HepG2 (cell line): ENCODE data around the gene ZNF322. TPM values are rescaled to one million over a fixed set of nuclear protein-coding genes. Genes with fewer than 3 reads are reported as not detected.

Source experiments
- DNMT1 ChIP-seq: sonication (generic); formaldehyde crosslinking; IDR thresholded peaks from 2 replicates; pipeline ENCODE4 v1.5.1; 2020; ENCODE audit warnings: mild to moderate bottlenecking, missing genetic modification reagents
- ELF3 ChIP-seq: IDR thresholded peaks from 2 replicates; pipeline ENCODE4 v1.6.1; 2016; ENCODE audit warnings: missing genetic modification reagents, missing compliant biosample characterization
- FOXJ3 ChIP-seq: sonication (generic); formaldehyde crosslinking; IDR thresholded peaks from 2 replicates; pipeline ENCODE4 v1.4.0; 2020; ENCODE audit warnings: missing genetic modification reagents, mild to moderate bottlenecking, borderline replicate concordance
- HIC2 ChIP-seq: sonication (generic); formaldehyde crosslinking; IDR thresholded peaks from 2 replicates; pipeline ENCODE4 v1.9.0; 2022; ENCODE audit warnings: low read depth, missing genetic modification reagents
- HNRNPLL ChIP-seq: fragments of 200-400 bp; formaldehyde crosslinking; IDR thresholded peaks from 2 replicates; pipeline ENCODE4 v1.6.1; 2017; ENCODE audit warnings: mild to moderate bottlenecking, low read depth, low read length; ENCODE audit not compliant: poor library complexity, severe bottlenecking
- KLF16 ChIP-seq, 2 experiments: sonication (generic) in 1 of 2; formaldehyde crosslinking in 1 of 2; IDR thresholded peaks; 2 replicates each; pipeline versions ENCODE4 v1.6.1 to v1.8.0; 2016 to 2023; ENCODE audit warnings: missing genetic modification reagents in 2 of 2, missing compliant biosample characterization in 1 of 2
- MBNL3 ChIP-seq: fragments of 250-450 bp; sonication (Bioruptor Pico); conservative IDR thresholded peaks from 2 replicates; pipeline ENCODE4 v1.8.0; 2022; ENCODE audit warnings: mild to moderate bottlenecking, inconsistent platforms
- MYC ChIP-seq: sonication (generic); formaldehyde crosslinking; IDR thresholded peaks from 2 replicates; pipeline ENCODE4 v1.9.0; 2021; ENCODE audit warnings: missing genetic modification reagents, borderline replicate concordance
- NRL ChIP-seq: sonication (generic); formaldehyde crosslinking; IDR thresholded peaks from 2 replicates; pipeline ENCODE4 v1.5.0; 2020; ENCODE audit warnings: missing genetic modification reagents, mild to moderate bottlenecking, moderate library complexity, borderline replicate concordance
- PLSCR1 ChIP-seq: sonication (generic); formaldehyde crosslinking; IDR thresholded peaks from 2 replicates; pipeline ENCODE4 v1.5.0; 2020; ENCODE audit warnings: missing genetic modification reagents, mild to moderate bottlenecking, borderline replicate concordance
- TAF1 ChIP-seq: sonication (generic); formaldehyde crosslinking; IDR thresholded peaks from 2 replicates; pipeline ENCODE4 v1.4.0; 2020; ENCODE audit warnings: missing genetic modification reagents
- ZBTB20 ChIP-seq: sonication (generic); formaldehyde crosslinking; IDR thresholded peaks from 2 replicates; pipeline ENCODE4 v1.8.1; 2023; ENCODE audit warnings: missing genetic modification reagents, low read depth, mild to moderate bottlenecking, borderline replicate concordance
- ZKSCAN8 ChIP-seq: IDR thresholded peaks from 2 replicates; pipeline ENCODE4 v1.6.1; 2016; ENCODE audit warnings: borderline replicate concordance, missing genetic modification reagents, missing compliant biosample characterization
- ZNF30 ChIP-seq: sonication (generic); formaldehyde crosslinking; IDR thresholded peaks from 2 replicates; pipeline ENCODE4 v1.5.0; 2020; ENCODE audit warnings: mild to moderate bottlenecking, missing genetic modification reagents
- ZNF598 ChIP-seq: sonication (generic); formaldehyde crosslinking; IDR thresholded peaks from 2 replicates; pipeline ENCODE4 v1.5.1; 2020; ENCODE audit warnings: mild to moderate bottlenecking, missing genetic modification reagents, borderline replicate concordance
- ZNF788 ChIP-seq: sonication (generic); formaldehyde crosslinking; IDR thresholded peaks from 2 replicates; pipeline ENCODE4 v1.5.0; 2020; ENCODE audit warnings: mild to moderate bottlenecking, missing genetic modification reagents, borderline replicate concordance
- ZNF841 ChIP-seq: sonication (generic); formaldehyde crosslinking; IDR thresholded peaks from 2 replicates; pipeline ENCODE4 v1.8.1; 2023; ENCODE audit warnings: missing genetic modification reagents, borderline replicate concordance
- ZSCAN20 ChIP-seq: sonication (generic); formaldehyde crosslinking; IDR thresholded peaks from 2 replicates; pipeline ENCODE4 v1.4.0; 2020; ENCODE audit warnings: missing genetic modification reagents, mild to moderate bottlenecking, borderline replicate concordance
- polyA plus RNA-seq, 8 experiments: library from polyadenylated mRNA; depleted of rRNA in 3 of 8; stranded (reverse) in 7 of 8; unstranded in 1 of 8; fragments of >200 nt; fragmentation: Illumina TruSeq in 4 of 8; extraction: Trizol in 4 of 8; gene quantifications; 2 replicates each; pipeline versions ENCODE4 v1.2.1 to v1.2.3, GENCODE V29; 2011 to 2016; ENCODE audit warnings: low read depth in 4 of 8, missing spikeins in 1 of 8, mixed read lengths in 1 of 8; ENCODE audit not compliant: insufficient read depth in 1 of 8
- total RNA-seq, 5 experiments: library from RNA; depleted of rRNA; stranded (reverse); fragments of >200 nt; fragmentation: Illumina TruSeq; extraction: Trizol; gene quantifications; 2 replicates each; pipeline ENCODE4 v1.2.3, GENCODE V29; 2016; ENCODE audit warnings: low read depth in 1 of 5
- TF ChIP-seq, protein P1 (sequence below): sonication (generic); formaldehyde crosslinking; IDR thresholded peaks from 2 replicates; pipeline ENCODE4 v1.4.0; 2020; ENCODE audit warnings: missing genetic modification reagents, borderline replicate concordance
- TF ChIP-seq, protein P2 (sequence below): IDR thresholded peaks from 2 replicates; pipeline ENCODE4 v1.6.1; 2012; ENCODE audit warnings: low read depth, low read length, improper control_type of control experiment

Gene ZNF322
- total and polyA plus RNA-seq, 2 of the 13 experiments (the other 11 are each of a cell fraction or from before 2014, with no cell fraction given): 8.3 to 22.8 TPM

DNA sequence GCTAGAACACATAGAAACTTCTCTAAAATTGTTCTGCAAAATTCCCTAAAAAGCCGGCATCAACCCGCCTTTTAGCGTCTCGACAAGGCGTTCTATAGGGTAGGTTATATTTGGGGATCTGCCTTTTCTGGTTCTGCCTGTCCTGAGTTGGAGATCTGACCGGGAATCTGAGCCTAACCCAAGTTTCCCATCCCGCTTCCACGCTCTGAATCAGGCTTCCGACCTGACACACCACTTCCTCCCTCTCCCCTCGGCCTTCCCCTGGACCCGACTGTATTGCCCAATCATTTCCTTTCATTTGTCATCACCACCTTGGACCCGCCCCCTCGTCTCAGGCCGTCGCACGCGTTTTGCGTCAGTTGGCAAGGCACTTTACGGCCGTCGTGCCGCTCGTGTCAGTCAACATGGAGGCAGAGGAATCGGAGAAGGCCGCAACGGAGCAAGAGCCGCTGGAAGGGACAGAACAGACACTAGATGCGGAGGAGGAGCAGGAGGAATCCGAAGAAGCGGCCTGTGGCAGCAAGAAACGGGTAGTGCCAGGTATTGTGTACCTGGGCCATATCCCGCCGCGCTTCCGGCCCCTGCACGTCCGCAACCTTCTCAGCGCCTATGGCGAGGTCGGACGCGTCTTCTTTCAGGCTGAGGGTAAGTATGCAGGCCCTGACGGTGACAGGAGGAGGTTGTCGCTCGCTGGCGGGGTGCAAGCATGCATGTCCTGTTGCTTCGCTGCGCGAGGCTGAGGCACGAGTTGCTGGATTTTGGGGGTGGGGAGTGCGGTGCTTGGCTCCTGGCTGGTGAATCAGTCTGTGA lies 62.8 kb downstream of the ZNF322 start, which contains the start of gene ABT1 (continued):
- TF ChIP-seq, protein P1, sequence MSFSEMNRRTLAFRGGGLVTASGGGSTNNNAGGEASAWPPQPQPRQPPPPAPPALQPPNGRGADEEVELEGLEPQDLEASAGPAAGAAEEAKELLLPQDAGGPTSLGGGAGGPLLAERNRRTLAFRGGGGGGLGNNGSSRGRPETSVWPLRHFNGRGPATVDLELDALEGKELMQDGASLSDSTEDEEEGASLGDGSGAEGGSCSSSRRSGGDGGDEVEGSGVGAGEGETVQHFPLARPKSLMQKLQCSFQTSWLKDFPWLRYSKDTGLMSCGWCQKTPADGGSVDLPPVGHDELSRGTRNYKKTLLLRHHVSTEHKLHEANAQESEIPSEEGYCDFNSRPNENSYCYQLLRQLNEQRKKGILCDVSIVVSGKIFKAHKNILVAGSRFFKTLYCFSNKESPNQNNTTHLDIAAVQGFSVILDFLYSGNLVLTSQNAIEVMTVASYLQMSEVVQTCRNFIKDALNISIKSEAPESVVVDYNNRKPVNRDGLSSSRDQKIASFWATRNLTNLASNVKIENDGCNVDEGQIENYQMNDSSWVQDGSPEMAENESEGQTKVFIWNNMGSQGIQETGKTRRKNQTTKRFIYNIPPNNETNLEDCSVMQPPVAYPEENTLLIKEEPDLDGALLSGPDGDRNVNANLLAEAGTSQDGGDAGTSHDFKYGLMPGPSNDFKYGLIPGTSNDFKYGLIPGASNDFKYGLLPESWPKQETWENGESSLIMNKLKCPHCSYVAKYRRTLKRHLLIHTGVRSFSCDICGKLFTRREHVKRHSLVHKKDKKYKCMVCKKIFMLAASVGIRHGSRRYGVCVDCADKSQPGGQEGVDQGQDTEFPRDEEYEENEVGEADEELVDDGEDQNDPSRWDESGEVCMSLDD (CRISPR knock-in tag): no peak
- peak; percentile 89; the same call in 1 of the 2 replicates for TF ChIP-seq ZKSCAN8 (CRISPR knock-in tag)
- TF ChIP-seq HNRNPLL: peak; percentile 94
- no peak; the same call in 1 of the 2 replicates for TF ChIP-seq DNMT1
- peak; percentile 96 for TF ChIP-seq NRL (CRISPR knock-in tag)
- peak; percentile 89; the same call in 1 of the 2 replicates for TF ChIP-seq ZNF841 (CRISPR knock-in tag)
- peak; percentile 98 for TF ChIP-seq ZBTB20 (CRISPR knock-in tag)
- peak; percentile 99 for TF ChIP-seq ZNF788 (CRISPR knock-in tag)
- peak; percentile 85; the same call in 1 of the 2 replicates for TF ChIP-seq ZNF598 (CRISPR knock-in tag)
- TF ChIP-seq MYC (CRISPR knock-in tag): peak; percentile 94; the same call in 1 of the 2 replicates
- TF ChIP-seq HIC2 (CRISPR knock-in tag): peak; percentile 52; the same call in 1 of the 2 replicates
- no peak for TF ChIP-seq MBNL3
- TF ChIP-seq FOXJ3 (CRISPR knock-in tag): peak; percentile 53; the same call in 1 of the 2 replicates
- TF ChIP-seq ELF3: peak; percentile 92
- TF ChIP-seq TAF1 (CRISPR knock-in tag): peak; percentile 97
- TF ChIP-seq PLSCR1 (CRISPR knock-in tag): no peak
- TF ChIP-seq KLF16 (CRISPR knock-in tag; IDR thresholded peaks at IDR 0.05): peak in 1 of 2 experiments; percentile 99; a peak in 2 of 4 replicates
- TF ChIP-seq, protein P2, sequence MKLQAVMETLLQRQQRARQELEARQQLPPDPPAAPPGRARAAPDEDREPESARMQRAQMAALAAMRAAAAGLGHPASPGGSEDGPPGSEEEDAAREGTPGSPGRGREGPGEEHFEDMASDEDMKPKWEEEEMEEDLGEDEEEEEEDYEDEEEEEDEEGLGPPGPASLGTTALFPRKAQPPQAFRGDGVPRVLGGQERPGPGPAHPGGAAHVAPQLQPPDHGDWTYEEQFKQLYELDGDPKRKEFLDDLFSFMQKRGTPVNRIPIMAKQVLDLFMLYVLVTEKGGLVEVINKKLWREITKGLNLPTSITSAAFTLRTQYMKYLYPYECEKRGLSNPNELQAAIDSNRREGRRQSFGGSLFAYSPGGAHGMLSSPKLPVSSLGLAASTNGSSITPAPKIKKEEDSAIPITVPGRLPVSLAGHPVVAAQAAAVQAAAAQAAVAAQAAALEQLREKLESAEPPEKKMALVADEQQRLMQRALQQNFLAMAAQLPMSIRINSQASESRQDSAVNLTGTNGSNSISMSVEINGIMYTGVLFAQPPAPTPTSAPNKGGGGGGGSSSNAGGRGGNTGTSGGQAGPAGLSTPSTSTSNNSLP: peak; percentile 87
- 0 out of 2 replicates have a peak, but pooled peaks have one; percentile 80 for TF ChIP-seq ZNF30 (CRISPR knock-in tag)
- no peak for TF ChIP-seq ZSCAN20 (CRISPR knock-in tag)
